PC-3 (cell line): ENCODE measurements around the gene AACS.

Source experiments
- CTCF ChIP-seq: fragments of 300-600 bp; sonication (generic); conservative IDR thresholded peaks from 2 replicates; pipeline ENCODE4 v1.5.1; 2017; ENCODE audit warnings: antibody characterized with exemption, low read depth, mild to moderate bottlenecking, low read length
- EZH2phosphoT487 ChIP-seq: fragments of 300-600 bp; sonication (generic); IDR thresholded peaks from 2 replicates; pipeline ENCODE4 v1.6.1; 2018; ENCODE audit warnings: mild to moderate bottlenecking, antibody characterized with exemption, low read length, borderline replicate concordance

- TF ChIP-seq EZH2phosphoT487 (no peak), CTCF (no peak)
Measured at GRCh38 chr12:125148316-125148715, 83.1 kb downstream of the AACS start.
